ENCODE results near the gene GKN1. TPM values are rescaled to one million over a fixed set of nuclear protein-coding genes. Genes with fewer than 3 reads are reported as not detected.

Gene GKN1
- not detected for total RNA-seq

GRCh38 chr2:68974251-68974650, at the start of gene GKN1:
TSS of gene GKN1 (plus strand) at chr2:68974636. CDS start at chr2:68974678, 42 bp downstream.
- intact Hi-C loops (cut with DNase I; ENCODE audit: low total_unique reads) = no loop called here
- no peak within 1 kb of the TSS for H3K4me3 ChIP-seq (ENCODE audit: low read depth, poor library complexity, severe bottlenecking)
- no peak for TF ChIP-seq CTCF (IDR thresholded peaks at IDR 0.05)
- no peak for DNase-seq (ENCODE audit: low spot score in 2 of 2)
- 59% methylated on average over 3 of the region's 3 CpGs for WGBS, 2 donors

- WGBS, 2 donors = 41 to 44% methylated on average over 9 of the region's 9 CpGs
- intact Hi-C loops (cut with DNase I; ENCODE audit: low total_unique reads) = loop anchor here (10.0 kb wide), 2 partner anchors 181 to 451 kb away; no protein-coding TSS in a partner anchor
- H3K4me3 ChIP-seq (ENCODE audit: low read depth, poor library complexity, severe bottlenecking) = no peak overlapping the region
- TF ChIP-seq POLR2A (IDR thresholded peaks at IDR 0.05) = no peak
- TF ChIP-seq CTCF (IDR thresholded peaks at IDR 0.05) = peak in 1 of 3 donors; percentile 77
- DNase-seq (ENCODE audit: low spot score in 2 of 2) = no peak
Observed at GRCh38 chr2:68925295-68925896, 49.0 kb upstream of the GKN1 start.

GRCh38 chr2:68926796-68927195, 47.6 kb upstream of the GKN1 start:
- WGBS, 2 donors = 70 to 73% methylated on average over 4 of the region's 4 CpGs
- intact Hi-C loops (cut with DNase I; ENCODE audit: low total_unique reads) = loop anchor here (10.0 kb wide), 2 partner anchors 182 to 452 kb away; no protein-coding TSS in a partner anchor
- DNase-seq (ENCODE audit: low spot score in 2 of 2) = no peak
- H3K4me3 ChIP-seq (ENCODE audit: low read depth, poor library complexity, severe bottlenecking) = no peak overlapping the region
- no peak for TF ChIP-seq CTCF (IDR thresholded peaks at IDR 0.05)

GRCh38 chr2:68931149-68931711, 43.2 kb upstream of the GKN1 start:
- no peak overlapping the region for H3K4me3 ChIP-seq (ENCODE audit: low read depth, poor library complexity, severe bottlenecking)
- TF ChIP-seq POLR2A (IDR thresholded peaks at IDR 0.05) (no peak), CTCF (IDR thresholded peaks at IDR 0.05) (no peak)
- DNase-seq (ENCODE audit: low spot score in 2 of 2) = no peak
- WGBS, 2 donors = 78 to 83% methylated on average over 3 of the region's 3 CpGs
- intact Hi-C loops (cut with DNase I; ENCODE audit: low total_unique reads) = no loop called here

- intact Hi-C loops (cut with DNase I; ENCODE audit: low total_unique reads) = no loop called here
- WGBS, 2 donors = 56 to 62% methylated on average over 4 of the region's 4 CpGs
- DNase-seq (ENCODE audit: low spot score in 2 of 2) = no peak
- TF ChIP-seq CTCF (IDR thresholded peaks at IDR 0.05) (no peak), POLR2A (IDR thresholded peaks at IDR 0.05) (no peak)
- no peak overlapping the region for H3K4me3 ChIP-seq (ENCODE audit: low read depth, poor library complexity, severe bottlenecking)
Observed at GRCh38 chr2:68931799-68932198, 42.6 kb upstream of the GKN1 start.

GRCh38 chr2:68932402-68932801, 42.0 kb upstream of the GKN1 start:
- no peak overlapping the region for H3K4me3 ChIP-seq (ENCODE audit: low read depth, poor library complexity, severe bottlenecking)
- intact Hi-C loops (cut with DNase I; ENCODE audit: low total_unique reads) = no loop called here
- no peak for DNase-seq (ENCODE audit: low spot score in 2 of 2)
- WGBS, 2 donors = 87 to 91% methylated on average over 4 of the region's 4 CpGs
- no peak for TF ChIP-seq POLR2A (IDR thresholded peaks at IDR 0.05)
- no peak for TF ChIP-seq CTCF (IDR thresholded peaks at IDR 0.05)
